ENCODE results near the gene CRYGN.

Gene CRYGN

DNA sequence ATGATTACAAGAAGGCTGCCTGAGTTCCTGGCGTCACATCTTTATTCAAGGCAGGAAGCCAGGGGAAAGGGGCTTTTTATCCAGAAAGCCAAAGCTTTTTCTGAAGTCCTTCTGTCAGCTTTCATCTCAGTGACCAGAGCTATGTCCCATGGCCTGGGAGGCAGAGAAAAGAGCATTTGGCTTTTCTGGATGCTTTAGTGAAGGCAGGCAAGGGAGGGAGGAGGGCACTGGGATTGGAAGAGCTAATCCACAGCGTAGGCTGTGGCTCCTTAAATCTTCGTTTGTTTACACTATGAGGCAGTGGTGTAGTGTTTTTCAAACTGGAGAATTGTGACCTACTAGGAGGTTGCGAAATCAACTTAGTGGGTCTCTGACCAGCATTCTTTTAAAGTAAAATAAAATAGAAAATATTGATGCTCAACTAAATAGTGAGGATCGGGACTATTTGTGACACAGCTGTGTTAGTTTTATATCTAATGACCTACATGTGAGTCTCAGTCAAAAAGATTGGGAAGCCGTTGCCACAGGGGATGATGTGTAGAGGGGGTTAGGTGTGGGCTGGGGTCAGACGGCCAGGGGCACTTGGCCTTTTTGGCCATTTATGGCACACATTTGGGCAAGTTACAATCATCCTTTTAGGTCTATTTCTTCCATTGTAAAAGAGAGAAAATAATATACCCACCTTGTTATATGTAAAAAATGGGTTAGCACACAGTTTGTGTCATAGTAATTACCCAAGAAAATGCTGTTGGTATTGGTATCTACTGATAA, 14.1 kb downstream of the CRYGN start:
- no peak for DNase-seq

- no peak for DNase-seq
These were observed 15.1 kb downstream of the CRYGN start for GRCh38 chr7:151424799-151425198.

DNA sequence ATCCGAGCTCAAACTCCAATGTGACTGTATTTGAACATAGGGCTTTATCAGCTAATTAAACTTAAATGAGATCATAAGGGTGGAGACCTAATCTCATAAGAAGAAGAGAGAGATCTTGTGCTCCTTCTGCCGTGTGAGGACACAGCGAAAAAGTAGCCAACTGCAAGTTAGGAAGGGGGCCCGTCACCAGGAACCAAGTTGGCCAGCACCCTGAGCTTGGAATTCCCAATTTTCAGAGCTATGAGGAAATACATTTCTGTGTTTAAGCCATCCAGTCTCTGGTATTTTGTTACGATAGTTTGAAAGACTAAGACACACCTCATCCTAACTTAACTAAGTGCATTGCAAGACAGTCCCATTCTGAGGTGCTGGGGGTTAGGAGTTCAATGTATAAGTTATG, 16.0 kb downstream of the CRYGN start:
- no peak for DNase-seq

GRCh38 chr7:151423226-151423625, 16.7 kb downstream of the CRYGN start:
- no peak for DNase-seq

GRCh38 chr7:151422212-151422611, 17.7 kb downstream of the CRYGN start:
- no peak for DNase-seq

- no peak for DNase-seq
These were observed 19.8 kb downstream of the CRYGN start for GRCh38 chr7:151420144-151420543.

DNA sequence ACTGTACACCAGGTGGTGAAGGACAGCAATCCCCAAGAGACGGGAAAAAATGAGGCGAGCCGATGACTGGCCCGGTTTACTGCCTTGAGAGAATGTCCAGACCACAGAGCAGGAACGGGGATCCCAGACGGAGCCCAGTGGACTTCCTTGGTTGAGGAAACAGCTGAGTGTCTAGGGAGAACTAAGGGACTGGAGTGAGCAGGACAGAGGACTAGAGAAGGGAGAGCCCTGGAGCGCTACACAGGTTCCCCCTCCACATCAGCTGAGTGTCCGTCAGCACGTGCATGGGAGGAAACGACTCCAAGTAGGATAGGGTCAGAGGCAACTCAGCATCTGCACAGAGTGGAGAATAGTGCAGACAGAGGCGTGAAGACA, 23.0 kb downstream of the CRYGN start:
- DNase-seq, result no peak

- no peak for DNase-seq
These were observed 23.6 kb downstream of the CRYGN start for GRCh38 chr7:151416112-151416940.

DNA sequence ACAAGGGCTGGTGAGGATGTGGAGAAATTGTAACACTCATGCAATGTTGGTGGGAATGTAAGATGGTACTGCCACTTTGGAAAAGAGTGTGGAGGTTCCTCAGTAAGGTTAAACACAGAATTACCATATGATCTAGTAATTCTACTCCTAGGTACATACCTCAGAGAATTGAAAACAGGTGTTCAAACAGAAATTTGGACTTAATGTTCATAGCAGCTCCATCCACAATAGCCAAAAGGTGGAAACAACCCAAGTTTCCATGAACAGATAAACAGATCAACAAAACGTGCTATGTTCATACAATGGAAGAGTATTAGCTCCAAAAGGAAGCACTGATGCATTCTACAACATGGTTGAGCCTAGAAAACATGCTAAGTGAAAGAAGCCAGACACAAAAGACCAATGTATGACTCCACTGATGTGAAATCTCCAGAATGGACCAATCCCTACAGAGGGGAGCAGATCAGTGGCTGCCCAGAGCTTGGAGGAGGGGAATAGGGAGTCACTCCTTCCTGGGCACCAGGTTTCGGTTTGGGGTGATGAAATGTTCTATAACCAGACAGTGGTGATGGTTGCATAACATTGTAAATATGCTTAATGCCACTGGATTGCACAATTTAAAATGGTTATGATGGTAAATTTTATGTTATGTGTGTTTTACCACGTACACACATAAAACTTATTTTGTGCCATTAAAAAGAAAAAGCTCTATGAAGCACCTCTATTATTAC, 24.4 kb downstream of the CRYGN start:
- no peak for DNase-seq

DNA sequence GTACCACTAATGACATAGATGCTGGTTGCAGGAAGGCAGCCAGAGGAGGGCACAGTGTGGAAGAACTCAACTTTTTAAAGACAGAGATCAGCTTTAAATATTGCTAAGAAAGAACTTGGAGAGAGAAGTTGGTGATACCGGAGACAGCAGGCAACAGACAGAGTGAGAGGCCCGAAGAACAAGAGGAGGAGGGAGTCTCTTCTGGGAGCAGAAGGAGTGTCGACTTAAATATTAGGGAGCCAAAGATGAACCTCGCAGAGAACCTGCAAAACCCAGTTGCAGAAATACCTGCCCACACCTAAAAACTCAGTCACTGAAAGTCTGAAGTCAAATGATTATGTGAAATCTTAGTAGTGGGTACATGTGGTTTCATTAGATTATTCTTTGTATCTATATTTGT, 26.7 kb downstream of the CRYGN start:
- DNase-seq, result no peak

- no peak for DNase-seq
These were observed 27.6 kb downstream of the CRYGN start for GRCh38 chr7:151412318-151412717.

- DNase-seq, result no peak
These were observed 28.4 kb downstream of the CRYGN start for GRCh38 chr7:151411551-151411950.

DNA sequence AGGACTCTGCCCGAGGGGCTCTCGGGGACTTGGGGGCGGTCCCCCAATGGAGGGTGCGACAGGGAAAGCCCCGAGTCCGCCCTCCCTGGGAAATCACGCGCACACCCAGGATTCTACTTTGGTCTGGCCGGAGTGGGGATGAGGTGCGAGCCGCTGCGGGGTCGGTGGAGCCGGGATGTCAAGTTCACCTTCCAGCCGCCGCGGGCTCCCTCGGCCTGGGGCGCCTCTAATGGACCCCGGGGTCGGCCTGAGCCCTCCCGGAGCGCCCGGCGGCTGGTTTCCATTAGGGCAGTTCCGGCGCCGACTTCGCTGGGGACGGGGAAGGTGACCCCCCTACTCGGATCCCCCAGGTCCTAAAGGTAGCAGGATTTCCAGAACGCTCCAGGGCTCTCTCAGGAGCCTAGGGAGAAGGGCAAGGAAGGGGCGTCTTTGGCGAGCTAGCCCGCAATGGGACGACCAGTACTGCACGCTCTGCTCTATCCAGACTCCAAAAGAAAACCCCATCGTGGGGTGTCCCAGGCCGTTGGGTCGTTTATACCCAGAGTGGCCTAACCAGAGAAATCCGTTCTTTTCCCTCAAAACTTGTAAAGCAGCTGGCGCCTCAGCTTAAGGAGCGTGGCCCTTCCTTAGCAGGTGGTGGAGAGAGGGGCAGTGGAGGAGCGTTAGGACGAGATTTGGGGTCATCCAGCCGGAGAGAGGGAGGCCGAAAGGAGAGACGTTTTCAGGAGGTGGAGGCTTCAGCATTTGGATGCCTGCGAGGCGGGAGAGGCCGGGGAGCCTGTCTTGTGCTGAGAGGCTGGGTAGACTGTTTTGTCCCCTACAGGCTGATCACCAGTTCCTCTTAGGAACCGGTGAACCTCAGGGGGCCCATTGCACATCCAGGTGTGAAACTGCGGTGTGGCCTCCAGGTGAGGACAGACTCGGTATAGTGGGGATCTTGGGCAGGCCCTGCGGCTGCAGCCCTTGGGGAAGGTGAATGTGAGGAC, 29.2 kb downstream of the CRYGN start:
- no peak for DNase-seq

DNA sequence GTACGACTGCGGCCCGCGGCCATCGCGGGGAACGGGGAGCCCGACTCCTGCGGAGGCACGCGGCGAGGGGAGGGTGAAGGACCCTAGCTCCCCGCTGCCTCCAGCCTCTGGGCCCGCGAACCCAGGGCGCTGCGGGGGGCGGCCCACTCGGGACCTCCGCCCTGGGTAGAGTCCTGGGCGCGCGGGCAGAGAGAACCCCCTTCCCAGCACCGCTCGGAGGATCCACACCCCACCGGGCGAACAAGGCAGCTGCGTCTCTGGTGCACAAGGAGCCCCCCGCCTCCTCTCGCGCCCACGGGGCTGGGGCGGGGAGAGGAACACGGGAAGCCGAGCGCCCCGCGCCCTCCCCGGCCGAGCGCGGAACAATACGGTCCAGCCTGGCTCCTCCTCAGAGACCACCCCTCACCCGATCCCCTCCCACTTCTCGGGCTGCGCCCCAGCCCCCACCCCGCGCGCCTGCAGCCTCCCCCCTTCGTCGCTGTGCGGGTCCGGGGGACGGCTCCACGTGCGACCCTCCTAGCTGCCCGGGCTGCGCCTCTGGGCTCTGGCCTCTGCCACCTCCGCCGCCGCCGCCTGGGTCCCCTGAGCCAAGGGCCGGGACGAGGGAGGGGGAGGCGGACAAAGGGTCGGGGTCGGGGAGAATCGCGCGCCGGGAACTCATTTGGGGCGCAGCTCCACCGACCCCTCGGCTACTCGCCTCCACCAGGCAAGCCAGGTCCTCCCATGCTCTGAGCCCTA, 30.1 kb downstream of the CRYGN start, which contains the start of gene WDR86:
TSS of gene WDR86 (minus strand) at position 372 of the 738 bp plus-strand sequence. CDS start 449 bp downstream, outside the sequence.
- DNase-seq, result no peak

- no peak for DNase-seq
These were observed 30.9 kb downstream of the CRYGN start for GRCh38 chr7:151408839-151409666.

GRCh38 chr7:151408498-151408838, 31.5 kb downstream of the CRYGN start:
- DNase-seq, result no peak

GRCh38 chr7:151406886-151407583, 32.9 kb downstream of the CRYGN start:
- no peak for DNase-seq

DNA sequence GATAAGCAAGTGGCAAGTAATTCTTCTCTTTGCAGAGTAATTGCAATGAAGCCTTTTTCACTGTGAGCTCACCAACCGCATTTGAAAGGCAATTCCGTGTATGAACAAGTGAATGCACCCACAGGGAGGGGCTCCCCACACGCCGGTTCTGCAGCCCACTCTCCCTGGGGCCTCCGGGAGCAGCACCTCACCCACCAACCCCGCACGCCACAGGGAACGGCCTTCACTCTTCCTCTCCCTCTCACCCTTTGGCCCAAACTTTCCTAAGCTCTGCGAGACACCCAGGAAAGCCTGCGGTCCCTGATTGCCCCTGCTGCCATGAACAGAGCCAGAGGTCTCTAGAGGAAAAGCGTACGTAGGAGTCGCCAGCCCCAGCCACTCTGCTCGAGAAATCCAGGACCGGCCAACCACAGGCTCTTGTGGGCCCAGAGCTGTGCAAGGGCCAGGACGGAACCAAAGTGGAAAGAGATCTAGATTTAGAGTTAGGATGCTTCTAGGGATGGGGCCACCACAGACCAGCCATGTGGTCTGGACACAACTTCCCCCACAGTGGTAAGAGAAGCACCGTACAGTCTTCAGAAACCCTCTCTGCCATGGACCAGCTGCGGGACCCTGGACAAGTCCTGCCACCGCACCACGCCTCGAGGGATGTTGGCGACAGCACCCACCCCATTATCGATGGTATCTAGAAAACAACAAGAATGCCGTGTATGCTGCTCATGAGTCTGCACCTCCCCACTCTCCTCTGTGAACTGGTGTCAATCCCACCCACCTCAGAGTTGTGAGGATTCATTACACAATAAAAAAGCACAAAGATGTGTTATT, 33.7 kb downstream of the CRYGN start:
- DNase-seq, result no peak

GRCh38 chr7:151405588-151405987, 34.4 kb downstream of the CRYGN start:
- DNase-seq, result no peak

All from hematopoietic multipotent progenitor cell treated with erythropoietin and hydrocortisone succinate and interleukin-3 and kit ligand, for 8 days (in vitro differentiated cells).